Breast epithelium (tissue), 3 donors: ENCODE results near the gene OSBPL2.

ENCODE experiments used
- POLR2A ChIP-seq: fragments of 450-650 bp; IDR thresholded peaks from one replicate; pipeline ENCODE4 v1.6.1; 2016; ENCODE audit warnings: antibody characterized with exemption, mild to moderate bottlenecking, moderate library complexity
- TF ChIP-seq, protein P1 (sequence below), 3 donors: fragments of 450-650 bp; IDR thresholded peaks; one replicate each; pipeline ENCODE4 v1.5.1; 2016 to 2017; ENCODE audit warnings: antibody characterized with exemption in 3 of 3, mild to moderate bottlenecking in 3 of 3, moderate library complexity in 3 of 3

DNA sequence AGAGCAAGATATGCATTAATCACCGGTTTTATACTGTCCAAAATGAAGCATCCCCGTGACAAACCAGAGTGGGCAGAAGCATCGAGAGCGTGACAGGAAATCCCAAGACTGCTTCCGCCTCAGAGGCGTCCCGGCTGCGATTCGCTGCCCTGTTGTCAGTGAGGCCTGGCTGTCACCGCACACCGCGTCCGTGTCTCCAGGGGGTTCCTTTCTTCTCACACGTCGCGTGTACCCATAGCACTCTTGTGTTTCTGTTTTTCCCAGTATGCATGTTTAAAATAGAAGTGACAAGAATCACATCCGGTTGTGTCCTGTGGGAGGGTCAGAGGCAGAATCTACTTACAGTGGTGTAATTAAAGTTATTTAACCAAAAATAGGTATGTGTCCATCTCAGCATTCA lies 56.2 kb downstream of the OSBPL2 start:
- TF ChIP-seq, protein P1, sequence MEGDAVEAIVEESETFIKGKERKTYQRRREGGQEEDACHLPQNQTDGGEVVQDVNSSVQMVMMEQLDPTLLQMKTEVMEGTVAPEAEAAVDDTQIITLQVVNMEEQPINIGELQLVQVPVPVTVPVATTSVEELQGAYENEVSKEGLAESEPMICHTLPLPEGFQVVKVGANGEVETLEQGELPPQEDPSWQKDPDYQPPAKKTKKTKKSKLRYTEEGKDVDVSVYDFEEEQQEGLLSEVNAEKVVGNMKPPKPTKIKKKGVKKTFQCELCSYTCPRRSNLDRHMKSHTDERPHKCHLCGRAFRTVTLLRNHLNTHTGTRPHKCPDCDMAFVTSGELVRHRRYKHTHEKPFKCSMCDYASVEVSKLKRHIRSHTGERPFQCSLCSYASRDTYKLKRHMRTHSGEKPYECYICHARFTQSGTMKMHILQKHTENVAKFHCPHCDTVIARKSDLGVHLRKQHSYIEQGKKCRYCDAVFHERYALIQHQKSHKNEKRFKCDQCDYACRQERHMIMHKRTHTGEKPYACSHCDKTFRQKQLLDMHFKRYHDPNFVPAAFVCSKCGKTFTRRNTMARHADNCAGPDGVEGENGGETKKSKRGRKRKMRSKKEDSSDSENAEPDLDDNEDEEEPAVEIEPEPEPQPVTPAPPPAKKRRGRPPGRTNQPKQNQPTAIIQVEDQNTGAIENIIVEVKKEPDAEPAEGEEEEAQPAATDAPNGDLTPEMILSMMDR (IDR thresholded peaks at IDR 0.05) = no peak
- TF ChIP-seq POLR2A = no peak
